ENCODE data around the gene COTL1. TPM values are rescaled to one million over a fixed set of nuclear protein-coding genes. Genes with fewer than 3 reads are reported as not detected.

COTL1 gene
- polyA plus RNA-seq, 1 of the 3 experiments (the other 2 are of a cell fraction), result 91.6 TPM

GRCh38 chr16:84566545-84567257 lies 51.2 kb downstream of the COTL1 start:
- Histone ChIP-seq H3K9me3 (peaks cover 5% of the 10 kb centered on the region; the same call in 1 of the 2 replicates), H3K79me2 (ENCODE audit: insufficient read depth) (peaks cover 33% of the 10 kb centered on the region; the same call in 1 of the 2 replicates), H3K4me2 (no peak overlapping the region), H3K9ac (no peak overlapping the region), H3K9me2 (no peaks in the 10 kb centered on the region), H3K27me3 (ENCODE audit: insufficient read depth) (no peaks in the 10 kb centered on the region), H3K4me1 (ENCODE audit: control insufficient read depth in 1 of 2, insufficient read depth in 2 of 2, low read depth in 1 of 2, low read length in 1 of 2) (no peaks in the 10 kb centered on the region), H3F3A (replicated peaks; ENCODE audit: insufficient read depth) (peaks cover 17% of the 10 kb centered on the region), H3K27ac (ENCODE audit: low read depth in 2 of 2, low read length in 1 of 2) (no peak overlapping the region), H3K4me3 (ENCODE audit: low read depth in 2 of 2, low read length in 1 of 2) (no peak overlapping the region), H3K36me3 (replicated peaks in 1 of 2; ENCODE audit: control insufficient read depth in 1 of 2, insufficient read depth in 2 of 2, low read length in 1 of 2) (peaks cover 10 to 29% of the 10 kb centered on the region in 2 experiments), H4K20me1 (ENCODE audit: insufficient read depth) (no peaks in the 10 kb centered on the region), H2AFZ (ENCODE audit: low read depth) (no peak overlapping the region)
- DNase-seq, result no peak
- ChIA-PET POLR2A (no interaction called here), CTCF (no interaction called here)
- WGBS (ENCODE audit: low lambda C conversion rate), result 91% methylated on average over 19 of the region's 21 CpGs
- TF ChIP-seq SIN3A (IDR thresholded peaks at IDR 0.05; ENCODE audit: borderline replicate concordance, low read depth, low read length), result no peak
- TF ChIP-seq MEF2A (IDR thresholded peaks at IDR 0.05; ENCODE audit: borderline replicate concordance, low read depth), result no peak
- no peak for TF ChIP-seq ZBTB33 (IDR thresholded peaks at IDR 0.05; ENCODE audit: borderline replicate concordance, low read depth)
- TF ChIP-seq FOSL2 (IDR thresholded peaks at IDR 0.05; ENCODE audit: borderline replicate concordance, low read depth), result no peak
- no peak for TF ChIP-seq GABPA (IDR thresholded peaks at IDR 0.05; ENCODE audit: low read depth)
- TF ChIP-seq EZH2phosphoT487 (IDR thresholded peaks at IDR 0.05; ENCODE audit: borderline replicate concordance, low read depth), result no peak
- no peak for TF ChIP-seq TAF1 (IDR thresholded peaks at IDR 0.05; ENCODE audit: borderline replicate concordance, low read depth, low read length)

DNA sequence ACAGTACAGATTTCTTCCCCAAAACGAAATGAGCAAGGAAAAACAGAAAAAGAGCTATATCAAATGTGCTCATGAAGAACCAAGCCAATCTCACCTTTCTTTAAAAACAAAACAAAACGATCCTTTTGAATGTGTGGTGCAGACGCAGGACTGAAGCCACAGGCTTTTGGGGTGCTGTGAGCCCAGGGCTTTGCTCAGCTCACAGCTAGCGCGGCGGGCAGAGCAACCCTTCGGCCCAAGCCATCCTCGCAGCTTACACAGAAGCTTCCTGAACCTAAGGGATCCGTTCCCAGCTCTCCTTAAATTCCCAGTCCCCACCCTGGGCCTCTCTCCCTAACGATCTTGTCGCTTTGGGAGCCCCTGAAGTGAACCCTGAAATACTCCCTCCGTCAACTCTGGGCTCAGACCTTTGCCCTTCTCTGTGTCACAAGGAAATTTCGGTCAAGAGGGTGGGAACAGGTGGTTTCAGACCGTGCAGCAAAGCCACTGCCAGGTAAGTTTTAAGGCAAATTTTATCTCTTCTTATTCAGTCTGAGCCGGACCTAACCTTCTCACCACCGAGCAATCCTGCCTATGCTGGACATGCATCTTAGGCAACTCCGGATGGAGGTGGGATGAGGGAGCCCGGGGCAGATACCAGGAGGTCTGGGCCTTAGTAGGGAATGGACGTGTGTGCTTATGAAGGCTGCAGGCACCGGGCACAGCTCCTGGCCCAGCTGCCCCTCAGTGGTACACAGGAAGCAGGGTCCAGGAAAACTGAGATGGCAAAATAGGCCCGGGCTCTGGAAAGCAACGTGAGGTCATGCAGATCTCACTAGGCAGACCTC lies 52.0 kb downstream of the COTL1 start:
- POLR2A ChIA-PET, result interaction anchor here (0.6 to 0.7 kb wide), 2 partner anchors 15 to 26 kb away, joined by 3 to 4 read pairs; no protein-coding TSS in a partner anchor
- H3K4me3 ChIP-seq (ENCODE audit: low read depth in 2 of 2, low read length in 1 of 2), result no peak overlapping the region
- TF ChIP-seq MEF2A (IDR thresholded peaks at IDR 0.05; ENCODE audit: borderline replicate concordance, low read depth), result no peak
- TF ChIP-seq FOXJ3 (CRISPR knock-in tag; IDR thresholded peaks at IDR 0.05), result no peak
- no peak for TF ChIP-seq EZH2phosphoT487 (IDR thresholded peaks at IDR 0.05; ENCODE audit: borderline replicate concordance, low read depth)
- no peak for TF ChIP-seq TEAD4 (IDR thresholded peaks at IDR 0.05; ENCODE audit: borderline replicate concordance, insufficient read depth)
- no peak for TF ChIP-seq IRF3 (IDR thresholded peaks at IDR 0.05; ENCODE audit: low read depth, low read length)
- TF ChIP-seq REST (IDR thresholded peaks at IDR 0.05; ENCODE audit: low read depth, low read length), result no peak
- TF ChIP-seq NFIC (IDR thresholded peaks at IDR 0.05; ENCODE audit: borderline replicate concordance), result no peak
- no peak for TF ChIP-seq CHD2 (IDR thresholded peaks at IDR 0.05; ENCODE audit: low read length, partially characterized antibody)
- TF ChIP-seq EP300 (IDR thresholded peaks at IDR 0.05; ENCODE audit: borderline replicate concordance in 1 of 2, low read depth in 1 of 2, low read length in 1 of 2), result no peak
- no peak for TF ChIP-seq FOSL2 (IDR thresholded peaks at IDR 0.05; ENCODE audit: borderline replicate concordance, low read depth)
- WGBS (ENCODE audit: low lambda C conversion rate), result 92% methylated on average over 22 of the region's 22 CpGs
- no peak overlapping the region for H3K9ac ChIP-seq
- H3K9me3 ChIP-seq, result peaks cover 5% of the 10 kb centered on the region; the same call in 1 of the 2 replicates
- no peak for DNase-seq
- no peak overlapping the region for H3K27ac ChIP-seq (ENCODE audit: low read depth in 2 of 2, low read length in 1 of 2)
- H2AFZ ChIP-seq (ENCODE audit: low read depth), result no peak overlapping the region
- H3K4me2 ChIP-seq, result no peak overlapping the region
- no peaks in the 10 kb centered on the region for H3K9me2 ChIP-seq
- peaks cover 25% of the 10 kb centered on the region; the same call in 1 of the 2 replicates for H3K79me2 ChIP-seq (ENCODE audit: insufficient read depth)
- no peaks in the 10 kb centered on the region for H3K4me1 ChIP-seq (ENCODE audit: control insufficient read depth in 1 of 2, insufficient read depth in 2 of 2, low read depth in 1 of 2, low read length in 1 of 2)
- peaks cover 10 to 27% of the 10 kb centered on the region in 2 experiments for H3K36me3 ChIP-seq (replicated peaks in 1 of 2; ENCODE audit: control insufficient read depth in 1 of 2, insufficient read depth in 2 of 2, low read length in 1 of 2)
- H4K20me1 ChIP-seq (ENCODE audit: insufficient read depth), result no peaks in the 10 kb centered on the region
- peaks cover 14% of the 10 kb centered on the region for H3F3A ChIP-seq (replicated peaks; ENCODE audit: insufficient read depth)
- H3K27me3 ChIP-seq (ENCODE audit: insufficient read depth), result no peaks in the 10 kb centered on the region
- CTCF ChIA-PET, result interaction anchor here (1.0 kb wide), 1 partner anchor 26 kb away, joined by 4 read pairs; no protein-coding TSS in a partner anchor

All from SK-N-SH (cell line).